NCI-H146 treated with DMSO at 0.1 percent for 48 hours (cell line): Measurements from ENCODE around the gene NKX1-2.

ENCODE experiments used
- DNase-seq: peaks from one replicate; lab custom pipeline; 2025; ENCODE audit not compliant: unreplicated experiment; lab: John Stamatoyannopoulos, UW

The NKX1-2 gene

GRCh38 chr10:124418726-124419501, 30.9 kb downstream of the NKX1-2 start, which contains the start of gene OAT:
Gene OAT, minus strand, starts transcription at chr10:124418923. Its CDS starts 6,752 bp downstream, at chr10:124412171.
- DNase-seq, result peak; percentile 93

DNA sequence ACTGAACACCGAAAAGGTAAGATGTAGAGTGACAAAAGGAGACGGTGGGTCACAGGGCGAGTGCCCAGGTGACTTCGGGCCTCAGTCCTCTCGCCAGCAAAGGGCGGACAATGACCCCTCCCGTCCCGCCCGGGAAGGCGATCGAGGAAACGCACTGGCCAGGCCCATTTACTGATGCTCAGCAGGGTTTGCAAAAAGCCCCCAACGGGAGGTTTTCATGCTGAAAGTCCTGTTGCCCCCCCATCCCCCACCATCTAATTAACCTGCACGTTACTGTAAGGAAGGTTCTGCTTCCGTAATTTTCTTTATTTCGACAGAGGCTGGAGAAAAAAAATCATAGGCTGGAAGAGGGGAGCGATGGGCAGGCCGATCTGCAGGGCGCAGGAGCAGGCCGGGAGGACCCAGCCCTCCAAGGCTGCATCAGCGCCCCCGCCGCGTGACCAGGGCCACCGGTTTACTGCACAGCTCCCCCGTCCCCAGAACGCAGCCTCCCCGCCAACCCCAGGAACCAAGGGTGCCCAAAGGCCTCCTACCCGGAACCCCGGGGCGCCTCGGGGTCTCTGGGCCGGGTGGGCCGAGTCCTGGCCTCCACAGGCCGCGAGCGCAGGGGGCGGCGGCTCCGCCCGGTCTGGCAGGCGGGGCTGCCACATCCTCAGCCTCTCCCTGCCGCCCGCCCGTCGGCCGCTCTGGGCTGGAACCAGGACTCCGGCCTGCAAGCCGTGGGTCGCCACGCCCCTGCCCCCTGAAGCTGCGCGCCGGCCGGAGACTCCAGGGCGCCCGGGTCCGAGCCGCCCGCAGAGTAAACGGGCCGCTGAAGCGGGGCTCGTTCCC, 31.7 kb downstream of the NKX1-2 start:
- peak; percentile 38 for DNase-seq

GRCh38 chr10:124416733-124417132, 33.1 kb downstream of the NKX1-2 start:
- DNase-seq, result no peak

- DNase-seq, result no peak
Observed at GRCh38 chr10:124415210-124415609, 34.6 kb downstream of the NKX1-2 start.

DNA sequence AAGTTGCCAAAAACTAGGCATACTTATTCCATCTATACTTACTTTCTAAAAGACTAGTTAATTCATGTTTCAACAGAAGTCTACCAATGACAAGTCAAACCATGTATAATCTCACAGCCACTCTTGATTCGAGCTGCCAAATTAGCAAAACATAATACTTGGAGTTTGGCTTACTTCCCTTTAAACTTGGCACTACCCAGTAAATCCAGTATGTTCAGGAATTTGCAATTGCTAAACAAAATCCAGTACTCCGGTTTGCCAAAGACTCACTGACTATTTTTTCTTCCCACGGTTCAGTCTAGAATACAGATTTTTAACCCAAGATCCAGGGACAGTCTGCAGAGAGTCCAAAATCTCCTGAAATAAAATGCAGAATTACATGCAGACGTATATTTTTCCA, 35.8 kb downstream of the NKX1-2 start:
- DNase-seq, result no peak

GRCh38 chr10:124409696-124410095, 40.1 kb downstream of the NKX1-2 start:
- DNase-seq, result no peak

DNA sequence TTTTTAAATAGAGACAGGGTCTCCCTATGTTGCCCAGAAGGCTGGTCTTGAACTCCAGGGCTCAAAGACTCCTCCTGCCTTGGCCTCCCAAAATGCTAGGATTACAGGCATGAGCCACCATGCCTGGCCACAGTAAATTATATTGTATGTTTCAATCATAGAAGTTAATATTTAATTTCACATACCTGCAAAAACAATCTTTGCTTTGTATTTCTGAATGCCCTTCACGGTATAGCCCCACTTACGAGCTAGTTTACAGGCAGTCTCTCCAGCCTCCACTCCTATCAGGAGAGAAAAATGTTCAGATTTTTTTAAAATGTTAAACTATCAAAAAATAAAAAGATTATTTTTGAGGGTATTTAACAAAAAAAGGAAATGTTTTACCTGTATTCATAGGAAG, 41.5 kb downstream of the NKX1-2 start:
- no peak for DNase-seq

GRCh38 chr10:124407456-124407855, 42.4 kb downstream of the NKX1-2 start:
- DNase-seq, result no peak

GRCh38 chr10:124403548-124403947, 46.3 kb downstream of the NKX1-2 start:
- DNase-seq, result peak; percentile 72

GRCh38 chr10:124402273-124402672, 47.6 kb downstream of the NKX1-2 start:
- DNase-seq, result no peak

DNA sequence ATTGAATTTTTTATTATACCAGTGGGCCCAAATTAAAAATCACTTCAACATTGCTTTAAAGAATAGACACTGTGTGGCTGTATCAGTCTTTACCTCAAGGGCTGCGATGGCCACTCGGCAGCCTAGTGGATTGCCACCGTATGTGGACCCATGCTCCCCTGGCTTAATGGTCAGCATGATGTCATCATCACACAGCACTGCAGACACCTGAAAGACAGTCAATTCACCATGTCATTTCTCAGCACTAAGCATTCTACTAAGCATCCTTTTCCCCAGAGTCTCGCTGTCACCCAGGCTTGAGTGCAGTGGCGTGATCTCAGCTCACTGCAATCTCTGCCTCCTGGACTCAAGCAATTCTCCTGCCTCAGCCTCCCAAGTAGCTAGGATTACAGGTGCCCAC, 48.2 kb downstream of the NKX1-2 start:
- DNase-seq, result no peak
